Measurements from ENCODE around the gene CAB39.
"Not testable (repeated sequence)": the region's sequence is repeated elsewhere in the genome, so short reads cannot be mapped to it uniquely, and the experiment has no call there.

The CAB39 gene

GRCh38 chr2:230716588-230716987 is 3.9 kb downstream of the CAB39 start:
- no peak for DNase-seq

- DNase-seq = no peak
Measured at GRCh38 chr2:230717600-230717999, 5.0 kb downstream of the CAB39 start.

- no peak for DNase-seq
Measured at GRCh38 chr2:230719340-230719739, 6.7 kb downstream of the CAB39 start.

- DNase-seq = no peak
Measured at GRCh38 chr2:230721712-230722111, 9.1 kb downstream of the CAB39 start.

- no peak for DNase-seq
Measured at GRCh38 chr2:230722207-230722885, 9.7 kb downstream of the CAB39 start.

- DNase-seq = no peak
Measured at GRCh38 chr2:230723363-230723762, 10.7 kb downstream of the CAB39 start.

GRCh38 chr2:230724957-230725356 is 12.3 kb downstream of the CAB39 start:
- not testable (repeated sequence) for DNase-seq

- no peak for DNase-seq
Measured at GRCh38 chr2:230731512-230731911, 18.9 kb downstream of the CAB39 start.

- DNase-seq = no peak
Measured at GRCh38 chr2:230732914-230733401, 20.3 kb downstream of the CAB39 start.

GRCh38 chr2:230734247-230735175 is 21.9 kb downstream of the CAB39 start:
- no peak for DNase-seq

- DNase-seq = no peak
Measured at GRCh38 chr2:230735884-230736283, 23.2 kb downstream of the CAB39 start.

- DNase-seq = no peak
Measured at GRCh38 chr2:230737300-230737699, 24.7 kb downstream of the CAB39 start.

- DNase-seq = no peak
Measured at GRCh38 chr2:230737791-230738226, 25.2 kb downstream of the CAB39 start.

- DNase-seq = no peak
Measured at GRCh38 chr2:230738391-230738811, 25.8 kb downstream of the CAB39 start.

GRCh38 chr2:230738924-230739323 is 26.3 kb downstream of the CAB39 start:
- no peak for DNase-seq

GRCh38 chr2:230739961-230740360 is 27.3 kb downstream of the CAB39 start:
- DNase-seq = no peak

GRCh38 chr2:230742781-230743180 is 30.1 kb downstream of the CAB39 start:
- no peak for DNase-seq

GRCh38 chr2:230746213-230746612 is 33.6 kb downstream of the CAB39 start:
- DNase-seq = no peak

GRCh38 chr2:230748087-230748486 is 35.4 kb downstream of the CAB39 start:
- no peak for DNase-seq

- DNase-seq = no peak
Measured at GRCh38 chr2:230749111-230749510, 36.5 kb downstream of the CAB39 start.

GRCh38 chr2:230751062-230751461 is 38.4 kb downstream of the CAB39 start:
- no peak for DNase-seq

GRCh38 chr2:230754200-230754599 is 41.6 kb downstream of the CAB39 start:
- DNase-seq = no peak

- DNase-seq = no peak
Measured at GRCh38 chr2:230757476-230757875, 44.8 kb downstream of the CAB39 start.
